NAMALWA (cell line): ENCODE results near the gene SAMD4A.

Experiments used
- DNase-seq: peaks from one replicate; pipeline ENCODE4 v3.0.0-alpha.2; 2015; ENCODE audit warnings: low spot score

SAMD4A gene

DNA sequence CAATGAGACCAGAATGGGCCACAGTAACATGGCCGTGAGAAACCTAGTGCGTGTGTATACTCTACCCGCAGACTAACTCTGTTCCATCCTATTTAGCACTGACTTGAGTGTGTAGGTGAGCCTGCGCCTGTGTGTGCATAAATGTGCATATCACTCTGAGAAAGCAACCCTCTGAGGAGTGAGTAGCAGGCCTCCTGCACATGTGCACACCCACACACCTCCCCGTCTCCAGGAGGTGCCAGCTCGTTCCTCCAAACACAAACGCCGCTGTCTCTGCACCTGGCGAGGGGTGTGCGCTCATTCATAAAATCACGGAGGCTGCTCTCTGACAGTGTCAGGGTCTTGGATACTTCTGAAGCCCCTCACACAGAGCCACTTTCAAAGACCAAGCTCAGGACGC is 196.8 kb downstream of the SAMD4A start:
- DNase-seq: no peak

GRCh38 chr14:54766276-54767138 is 199.6 kb downstream of the SAMD4A start:
- DNase-seq: no peak

- no peak for DNase-seq
These were observed 200.2 kb downstream of the SAMD4A start for GRCh38 chr14:54767139-54767431.

- no peak for DNase-seq
These were observed 200.5 kb downstream of the SAMD4A start for GRCh38 chr14:54767450-54767849.

DNA sequence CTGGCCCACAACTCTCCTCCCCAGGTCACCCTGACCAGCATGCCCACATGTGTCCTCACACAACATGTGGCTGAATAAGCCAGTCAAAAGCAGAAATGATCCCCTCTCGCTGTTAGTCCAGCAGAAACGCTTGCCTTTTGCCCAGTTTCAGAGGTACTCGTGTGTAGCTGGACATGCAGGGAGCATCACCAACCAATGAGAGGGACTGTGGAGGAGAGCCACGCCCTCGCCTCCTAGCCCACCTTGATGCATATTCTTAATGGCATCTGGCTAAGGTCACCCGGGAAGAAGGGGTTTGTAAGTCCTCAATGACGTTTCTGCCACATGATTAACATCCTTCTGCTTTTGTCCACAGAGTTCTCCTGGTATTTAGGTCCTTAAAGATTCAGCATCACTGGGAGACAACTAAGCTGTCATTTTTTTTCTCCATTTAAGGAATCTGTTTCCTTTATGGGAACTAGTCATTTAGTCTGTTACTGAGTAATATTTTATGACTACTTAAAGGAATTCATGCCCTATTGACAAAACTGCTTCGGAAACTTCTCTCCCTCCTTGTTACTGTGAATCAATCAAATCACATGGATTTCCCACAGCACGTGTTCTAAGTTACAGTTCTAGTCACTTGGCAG is 201.7 kb downstream of the SAMD4A start:
- DNase-seq: no peak

DNA sequence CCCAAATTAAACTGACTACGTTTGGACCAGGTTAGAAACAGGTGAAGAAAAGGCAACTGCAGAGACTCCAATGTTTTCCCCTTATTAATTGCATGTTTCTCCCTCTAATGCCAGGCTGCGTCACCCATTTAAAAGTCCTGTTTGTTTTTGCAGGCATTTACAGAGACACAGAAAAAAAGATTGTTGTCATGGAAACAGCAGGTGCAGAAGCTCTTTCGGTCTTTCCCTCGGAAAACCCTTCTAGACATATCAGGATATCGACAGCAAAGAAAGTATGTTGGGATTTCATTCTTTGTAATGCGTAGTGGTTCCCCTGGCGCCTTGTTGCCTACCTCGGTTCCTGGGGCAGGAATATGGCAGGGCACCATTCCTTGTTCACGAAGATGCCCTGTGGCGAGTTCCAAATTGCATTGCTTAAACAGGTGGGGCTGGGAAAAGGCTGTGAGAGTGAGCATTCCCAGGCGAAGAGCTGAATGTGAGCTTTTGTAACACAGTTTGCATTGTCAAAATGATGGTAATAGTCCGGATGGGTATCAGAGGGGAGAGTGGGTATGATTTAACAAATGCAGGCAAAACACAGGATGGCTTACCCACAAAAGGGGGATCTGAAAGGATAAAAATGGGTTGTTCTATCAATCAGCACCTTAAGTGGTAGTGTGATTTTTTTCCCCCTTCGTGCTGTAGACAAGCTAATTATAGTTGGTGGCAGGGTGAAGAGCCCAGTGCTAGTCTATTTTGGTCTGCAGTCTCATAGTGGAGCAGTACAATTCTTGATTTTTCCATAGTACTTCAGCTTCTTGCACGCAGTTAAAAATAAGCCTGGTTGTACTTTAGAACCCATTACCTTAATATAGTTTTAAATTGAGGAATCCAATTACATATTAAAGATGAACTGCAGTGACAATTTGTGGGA is 203.3 kb downstream of the SAMD4A start:
- DNase-seq: no peak

- DNase-seq: no peak
These were observed 204.6 kb downstream of the SAMD4A start for GRCh38 chr14:54771411-54772027.

- no peak for DNase-seq
These were observed 205.5 kb downstream of the SAMD4A start for GRCh38 chr14:54772451-54772881.

DNA sequence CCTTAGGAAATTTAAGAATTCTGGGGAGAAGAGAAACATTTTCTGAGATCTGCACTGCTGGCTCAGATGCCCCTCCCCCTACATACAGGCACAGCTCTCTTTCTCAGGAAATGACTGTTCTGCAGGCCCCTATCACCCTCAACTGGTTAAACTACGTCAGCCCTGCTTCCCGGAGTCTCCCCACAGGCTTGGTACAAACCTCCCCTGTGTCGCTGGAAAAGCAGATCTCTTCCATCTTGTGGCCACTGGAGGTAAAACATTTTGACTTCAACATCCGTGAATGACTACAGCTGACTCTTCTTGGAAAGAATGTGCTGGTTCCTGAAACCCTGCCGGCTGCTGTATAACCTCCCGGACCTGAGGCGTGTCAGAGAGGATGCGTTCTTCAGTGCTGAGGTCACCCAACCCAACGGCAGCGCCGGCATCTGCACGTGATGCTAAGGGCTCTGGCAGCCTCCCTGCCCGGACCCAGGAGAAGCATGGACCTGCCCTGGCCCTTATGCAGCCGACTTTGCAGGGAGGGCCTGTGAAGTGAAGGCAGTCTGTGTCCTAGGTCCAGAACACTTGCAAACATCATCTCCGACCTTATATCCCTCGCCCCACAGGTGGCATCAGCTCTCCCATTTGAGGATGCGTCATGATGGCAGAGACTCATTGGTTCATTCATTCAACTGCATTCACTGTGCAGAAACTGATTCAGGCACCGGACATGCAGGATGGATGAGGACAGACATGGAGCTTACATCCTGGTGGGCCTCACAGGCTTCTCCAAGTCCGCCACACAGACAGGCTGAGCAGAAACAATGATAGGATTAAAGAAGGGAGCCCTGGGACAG is 206.5 kb downstream of the SAMD4A start:
- DNase-seq: peak; percentile 51

- DNase-seq: no peak
These were observed 207.9 kb downstream of the SAMD4A start for GRCh38 chr14:54774824-54775223.

- no peak for DNase-seq
These were observed 208.7 kb downstream of the SAMD4A start for GRCh38 chr14:54775486-54776140.

DNA sequence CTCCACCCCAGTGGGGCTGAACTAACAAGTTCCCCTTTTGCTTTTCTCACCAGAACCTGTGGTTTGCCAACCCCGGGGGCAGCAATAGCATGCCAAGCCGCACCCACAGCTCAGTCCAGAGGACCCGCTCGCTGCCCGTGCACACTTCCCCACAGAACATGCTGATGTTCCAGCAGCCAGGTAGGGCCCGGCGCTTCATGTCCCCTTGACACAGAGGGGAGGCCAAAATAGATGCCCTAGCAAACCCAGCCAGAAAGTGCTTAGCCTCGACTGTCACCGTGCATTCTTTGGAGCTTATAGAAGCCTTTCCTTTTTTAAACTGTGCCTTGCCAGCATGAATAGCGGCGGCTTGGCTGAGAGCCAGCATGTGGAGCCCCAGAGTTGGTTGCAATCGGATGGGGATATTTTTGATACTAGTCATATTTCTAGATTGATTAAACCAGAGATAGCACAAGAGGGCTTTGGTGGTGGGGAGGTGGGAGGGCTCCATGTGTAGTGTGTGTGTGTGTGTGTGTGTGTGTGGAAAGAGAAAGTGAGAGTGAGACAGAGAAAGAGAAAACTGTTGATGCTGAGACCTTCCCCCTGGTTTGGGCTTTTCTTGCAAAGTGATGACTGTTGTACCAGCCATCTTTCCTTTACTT is 209.6 kb downstream of the SAMD4A start:
- DNase-seq: peak; percentile 50

GRCh38 chr14:54777395-54777794 is 210.5 kb downstream of the SAMD4A start:
- no peak for DNase-seq

- DNase-seq: no peak
These were observed 211.9 kb downstream of the SAMD4A start for GRCh38 chr14:54778618-54779345.

DNA sequence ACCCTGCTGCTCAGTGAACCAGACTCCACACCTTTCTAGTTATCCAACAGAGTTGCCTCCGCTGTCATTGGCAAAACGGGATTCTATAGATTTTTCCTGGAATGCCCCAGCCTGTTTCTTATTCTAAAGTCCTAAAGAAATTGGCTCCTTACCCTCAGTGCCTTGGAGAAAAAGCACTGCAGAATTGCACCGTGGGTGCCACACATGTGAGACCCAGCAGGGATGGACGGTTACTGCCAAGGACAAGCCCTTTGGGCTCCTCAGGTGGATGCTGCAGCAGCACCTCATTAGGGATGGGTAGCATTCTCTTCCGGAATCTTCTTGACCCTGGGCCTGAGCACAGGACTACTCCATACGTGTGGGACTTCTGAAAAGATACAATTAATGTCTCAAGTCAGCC is 214.2 kb downstream of the SAMD4A start:
- DNase-seq: no peak

GRCh38 chr14:54781961-54782750 is 215.2 kb downstream of the SAMD4A start:
- DNase-seq: no peak

GRCh38 chr14:54782751-54783659 is 216.1 kb downstream of the SAMD4A start:
- DNase-seq: peak; percentile 65

DNA sequence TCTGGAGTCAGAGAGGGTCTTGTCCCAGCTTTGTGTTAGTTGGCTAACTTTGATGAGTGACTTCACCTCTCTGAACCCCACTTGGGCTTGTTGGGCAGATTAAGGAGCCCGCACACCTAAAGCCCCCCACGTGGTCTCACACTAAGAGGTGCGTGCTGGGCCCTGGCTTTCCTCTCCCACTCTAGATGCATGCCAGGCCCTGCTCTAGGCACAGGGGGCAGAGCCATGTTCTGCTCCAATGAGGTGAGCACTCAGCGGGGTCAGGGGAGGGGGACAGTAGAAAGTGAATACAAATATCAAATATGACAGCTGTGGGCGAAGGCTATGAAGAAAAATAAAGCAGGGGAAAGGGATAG is 216.7 kb downstream of the SAMD4A start:
- no peak for DNase-seq
